ENCODE measurements around the gene MRPL1. TPM values are rescaled to one million over a fixed set of nuclear protein-coding genes. Genes with fewer than 3 reads are reported as not detected.
"Not testable (repeated sequence)": the region's sequence is repeated elsewhere in the genome, so short reads cannot be mapped to it uniquely, and the experiment has no call there.

Gene MRPL1
- total RNA-seq, 1 donor from 2014 or later, result 52.3 TPM

DNA sequence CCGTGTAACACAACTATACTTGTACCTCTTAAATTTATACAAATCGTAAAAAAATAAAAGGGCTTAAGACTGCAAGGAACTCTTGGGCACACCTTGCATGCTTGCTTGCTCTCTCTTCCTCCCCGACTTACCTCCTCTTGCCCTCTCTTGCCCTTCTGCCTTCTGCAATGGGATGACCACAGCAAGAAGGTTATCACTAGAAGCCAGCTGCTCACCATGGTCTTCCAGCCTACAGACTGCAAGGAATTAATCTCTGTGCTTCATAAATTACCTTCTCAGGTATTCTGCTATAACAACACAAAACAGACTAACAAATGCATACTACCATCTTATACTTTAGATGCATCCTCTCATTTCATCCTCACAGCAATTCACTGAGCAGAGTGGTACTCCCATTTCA, 92.1 kb downstream of the MRPL1 start:
- intact Hi-C loops (cut with micrococcal nuclease), result loop anchor here (5.0 kb wide), 1 partner anchor 563 kb away; no protein-coding TSS in a partner anchor
- DNase-seq (no peak), ATAC-seq (no peak)

DNA sequence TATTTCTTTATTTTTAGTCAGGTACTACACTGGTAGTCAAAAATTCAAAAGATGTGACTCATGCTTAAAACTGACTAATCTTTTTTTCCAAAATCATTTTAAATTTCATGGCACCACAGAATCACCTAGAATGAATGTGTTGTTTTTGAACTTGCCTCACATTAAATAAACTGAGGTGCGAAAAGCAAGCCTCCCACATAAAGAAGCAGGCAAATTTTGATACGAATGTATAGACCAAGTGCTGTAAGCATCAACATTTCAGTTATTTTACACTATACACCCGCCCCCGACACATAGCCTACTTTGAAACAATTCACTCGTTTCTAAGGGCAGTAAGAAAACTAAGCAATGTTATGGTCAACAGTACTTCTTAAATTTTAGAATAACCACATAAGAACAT, 94.3 kb downstream of the MRPL1 start:
- intact Hi-C loops (cut with micrococcal nuclease), result loop anchor here (5.0 kb wide), 1 partner anchor 560 kb away; no protein-coding TSS in a partner anchor
- ATAC-seq, result no peak

DNA sequence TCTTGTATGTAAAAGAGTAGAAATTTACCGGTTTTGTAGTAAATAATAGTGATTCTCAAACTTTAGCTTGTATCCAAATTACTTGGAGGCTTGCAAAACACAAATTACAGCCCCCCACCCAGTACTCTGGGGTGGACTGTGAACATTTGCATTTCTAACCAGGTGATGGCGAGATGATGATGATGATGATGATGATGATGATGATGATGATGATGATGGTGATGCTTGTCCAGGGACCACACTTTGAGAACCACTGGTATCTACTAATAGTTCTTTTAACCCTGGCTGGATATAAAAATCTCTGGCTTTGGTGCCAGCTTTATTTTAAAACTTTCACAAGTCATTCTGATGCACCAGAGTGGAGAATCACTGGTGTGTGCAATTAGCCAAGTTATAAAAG, 96.3 kb downstream of the MRPL1 start:
- intact Hi-C loops (cut with micrococcal nuclease), result loop anchor here (5.0 kb wide), 1 partner anchor 558 kb away; no protein-coding TSS in a partner anchor
- no peak for DNase-seq
- no peak for ATAC-seq

More for the DNA sequence above, 94.3 kb downstream of the MRPL1 start:
- DNase-seq, result no peak

DNA sequence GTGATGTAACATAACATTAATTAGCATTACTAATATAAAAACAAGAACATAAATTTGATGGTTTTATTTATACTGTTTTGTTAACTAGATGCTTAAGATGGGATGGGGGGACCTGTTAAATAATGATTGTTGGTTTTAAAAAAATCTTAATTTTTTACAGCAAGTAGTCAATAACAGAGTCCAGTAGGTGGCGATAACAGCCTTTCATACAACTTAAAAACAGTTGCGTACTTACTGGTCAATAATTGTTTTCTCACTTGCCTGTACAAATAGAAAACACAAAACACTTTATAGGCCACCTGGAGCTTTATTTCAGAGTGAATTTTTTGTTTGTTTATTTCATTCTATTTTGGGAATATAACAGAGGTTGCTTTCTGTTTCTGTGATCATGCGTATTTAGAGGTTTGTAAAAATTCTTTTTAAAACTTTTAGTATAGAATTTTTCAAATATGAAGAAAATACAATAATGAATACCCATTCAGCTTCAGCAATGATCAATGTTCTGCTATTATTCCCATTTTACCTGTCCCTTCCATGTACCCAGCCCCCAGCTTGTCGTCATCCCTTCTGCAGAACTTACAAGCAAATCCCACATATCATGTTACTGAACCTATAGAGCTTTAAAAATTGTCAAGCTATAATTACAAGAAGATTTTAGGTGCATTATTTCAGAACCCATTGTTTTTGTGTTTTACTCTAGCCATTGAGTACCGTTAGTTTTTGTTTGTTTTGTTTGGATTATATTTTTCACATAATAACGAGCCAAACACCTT, 97.1 kb downstream of the MRPL1 start:
- intact Hi-C loops (cut with micrococcal nuclease), result loop anchor here (5.0 to 10.0 kb wide), 2 partner anchors 558 to 905 kb away; no protein-coding TSS in a partner anchor
- no peak for ATAC-seq
- no peak for DNase-seq

DNA sequence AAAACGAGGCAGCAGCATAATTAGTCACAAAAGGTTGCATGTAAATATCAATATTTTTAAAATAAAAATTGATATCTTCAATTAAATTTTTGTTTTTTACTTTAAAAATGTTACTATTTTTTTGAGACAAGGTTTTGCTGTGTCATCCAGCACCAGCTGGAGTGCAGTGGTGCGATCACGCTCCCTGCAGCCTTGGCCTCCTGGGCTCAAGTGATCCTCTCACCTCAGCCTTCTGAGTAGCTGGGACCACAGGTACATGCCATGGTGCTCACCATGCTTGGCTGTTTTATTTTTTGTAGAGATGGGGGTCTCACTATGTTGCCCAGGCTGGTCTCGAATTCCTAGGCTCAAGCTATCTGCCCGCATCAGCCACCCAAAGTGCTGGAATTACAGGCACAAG, 97.7 kb downstream of the MRPL1 start:
- ATAC-seq, result no peak
- no peak for DNase-seq
- intact Hi-C loops (cut with micrococcal nuclease), result loop anchor here (10.0 kb wide), 1 partner anchor 904 kb away; no protein-coding TSS in a partner anchor

DNA sequence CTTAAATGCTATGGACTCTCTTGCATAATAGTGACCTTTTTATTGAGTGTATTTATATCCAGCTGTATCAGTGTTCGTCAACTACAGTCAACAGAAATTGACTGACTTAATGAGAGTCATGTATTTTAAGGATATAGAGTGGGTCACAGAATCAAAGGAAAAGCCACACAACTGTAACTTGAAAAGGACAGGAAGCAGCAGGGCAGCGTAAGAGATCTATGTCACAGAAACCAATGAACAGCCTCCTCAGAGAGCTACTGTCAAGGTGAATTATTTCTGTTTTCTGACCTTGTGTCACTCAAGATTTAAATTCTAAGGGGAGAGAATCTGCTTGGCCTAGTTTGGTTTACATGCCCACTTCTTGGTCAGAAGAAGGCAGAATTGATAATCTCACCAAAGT, 100.4 kb downstream of the MRPL1 start:
- intact Hi-C loops (cut with micrococcal nuclease), result loop anchor here (10.0 kb wide), 1 partner anchor 902 kb away; no protein-coding TSS in a partner anchor
- no peak for DNase-seq
- no peak for ATAC-seq

DNA sequence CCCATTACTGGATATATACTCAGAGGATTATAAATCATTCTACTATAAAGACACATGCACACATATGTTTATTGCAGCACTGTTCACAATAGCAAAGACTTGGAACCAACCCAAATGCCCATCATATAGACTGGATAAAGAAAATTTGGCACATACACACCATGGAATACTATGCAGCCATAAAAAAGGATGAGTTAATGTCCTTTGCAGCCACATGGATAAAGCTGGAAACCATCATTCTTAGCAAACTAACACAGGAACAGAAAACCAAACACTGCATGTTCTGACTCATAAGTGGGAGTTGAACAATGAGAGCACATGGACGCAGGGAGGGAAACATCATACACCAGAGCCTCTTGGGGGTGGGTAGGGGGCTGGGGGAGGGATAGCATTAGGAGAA, 111.0 kb downstream of the MRPL1 start:
- intact Hi-C loops (cut with micrococcal nuclease); ATAC-seq; DNase-seq: not testable (repeated sequence)

DNA sequence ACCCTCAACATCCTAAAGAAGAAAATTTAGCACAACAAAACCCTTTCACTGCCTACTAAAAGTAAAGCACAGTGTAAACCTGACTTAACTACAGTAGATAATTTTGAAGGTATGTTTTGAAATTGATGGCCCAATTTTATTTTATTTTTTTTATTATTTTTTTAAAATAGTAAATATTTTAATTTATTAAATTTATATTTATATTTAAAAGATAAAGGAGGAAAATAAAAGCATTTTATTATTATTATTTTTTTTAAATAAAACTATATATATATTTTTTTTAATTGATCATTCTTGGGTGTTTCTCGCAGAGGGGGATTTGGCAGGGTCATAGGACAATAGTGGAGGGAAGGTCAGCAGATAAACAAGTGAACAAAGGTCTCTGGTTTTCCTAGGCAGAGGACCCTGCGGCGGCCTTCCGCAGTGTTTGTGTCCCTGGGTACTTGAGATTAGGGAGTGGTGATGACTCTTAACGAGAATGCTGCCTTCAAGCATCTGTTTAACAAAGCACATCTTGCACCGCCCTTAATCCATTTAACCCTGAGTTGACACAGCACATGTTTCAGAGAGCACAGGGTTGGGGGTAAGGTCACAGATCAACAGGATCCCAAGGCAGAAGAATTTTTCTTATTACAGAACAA, 120.4 kb downstream of the MRPL1 start:
- intact Hi-C loops (cut with micrococcal nuclease); DNase-seq: not testable (repeated sequence)

DNA sequence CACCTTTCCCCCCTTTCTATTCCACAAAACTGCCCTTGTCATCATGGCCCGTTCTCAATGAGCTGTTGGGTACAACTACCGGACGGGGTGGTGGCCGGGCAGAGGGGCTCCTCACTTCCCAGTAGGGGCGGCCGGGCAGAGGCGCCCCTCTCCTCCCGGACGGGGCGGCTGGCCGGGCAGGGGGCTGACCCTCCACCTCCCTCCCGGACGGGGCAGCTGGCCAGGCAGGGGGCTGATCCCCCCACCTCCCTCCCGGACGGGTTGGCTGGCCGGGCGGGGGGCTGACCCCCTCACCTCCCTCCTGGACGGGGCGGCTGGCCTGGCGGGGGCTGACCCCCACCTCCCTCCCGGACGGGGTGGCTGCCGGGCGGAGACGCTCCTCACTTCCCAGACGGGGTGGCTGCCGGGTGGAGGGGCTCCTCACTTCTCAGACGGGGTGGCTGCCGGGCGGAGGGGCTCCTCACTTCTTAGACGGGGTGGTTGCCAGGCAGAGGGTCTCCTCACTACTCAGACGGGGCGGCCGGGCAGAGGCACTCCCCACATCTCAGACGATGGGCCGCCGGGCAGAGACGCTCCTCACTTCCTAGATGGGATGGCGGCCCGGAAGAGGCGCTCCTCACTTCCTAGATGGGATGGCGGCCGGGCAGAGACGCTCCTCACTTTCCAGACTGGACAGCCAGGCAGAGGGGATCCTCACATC, 121.1 kb downstream of the MRPL1 start:
- intact Hi-C loops (cut with micrococcal nuclease); DNase-seq; ATAC-seq: not testable (repeated sequence)

More for the DNA sequence above, 120.4 kb downstream of the MRPL1 start:
- not testable (repeated sequence) for ATAC-seq

DNA sequence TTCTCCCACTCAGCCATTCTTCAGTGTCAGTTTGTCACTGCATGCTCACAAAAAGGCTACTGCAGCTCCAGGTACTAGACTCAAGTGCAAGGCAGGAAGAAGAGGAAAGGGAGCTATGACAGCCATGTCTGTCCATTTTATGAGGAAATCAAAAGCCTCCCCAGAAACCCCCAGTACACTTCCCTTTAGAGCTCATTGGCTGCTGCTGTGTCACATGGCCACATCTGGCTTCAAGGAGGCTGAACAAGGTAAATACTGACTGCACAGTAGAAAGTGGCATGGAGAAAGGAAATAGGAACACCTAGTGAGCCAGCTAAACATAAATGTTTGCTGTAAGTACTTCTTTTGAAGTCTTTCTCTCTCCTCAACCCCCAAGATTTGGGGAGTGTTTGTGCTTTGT, 127.3 kb downstream of the MRPL1 start:
- ATAC-seq (no peak), DNase-seq (no peak)
- intact Hi-C loops (cut with micrococcal nuclease), result no loop called here

DNA sequence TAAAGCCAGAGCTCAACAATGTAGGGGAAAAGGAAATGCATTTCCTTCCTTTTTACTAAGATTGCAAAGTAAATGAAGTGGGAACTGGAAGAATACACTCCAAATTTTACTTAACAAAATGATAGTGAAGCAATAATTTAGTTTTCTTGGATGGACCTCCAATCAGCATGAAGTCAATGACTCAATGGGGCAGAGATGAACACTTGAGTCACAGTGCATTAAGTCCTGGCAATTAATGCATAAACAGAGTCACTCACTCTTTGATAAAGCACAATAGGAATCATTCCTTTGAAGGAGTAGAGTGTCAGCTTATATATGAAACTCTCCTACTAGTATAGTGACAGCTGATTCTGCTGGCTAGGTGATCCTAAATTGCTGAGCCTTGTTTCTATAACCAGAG, 127.8 kb downstream of the MRPL1 start:
- intact Hi-C loops (cut with micrococcal nuclease), result no loop called here
- ATAC-seq, result no peak
- no peak for DNase-seq

DNA sequence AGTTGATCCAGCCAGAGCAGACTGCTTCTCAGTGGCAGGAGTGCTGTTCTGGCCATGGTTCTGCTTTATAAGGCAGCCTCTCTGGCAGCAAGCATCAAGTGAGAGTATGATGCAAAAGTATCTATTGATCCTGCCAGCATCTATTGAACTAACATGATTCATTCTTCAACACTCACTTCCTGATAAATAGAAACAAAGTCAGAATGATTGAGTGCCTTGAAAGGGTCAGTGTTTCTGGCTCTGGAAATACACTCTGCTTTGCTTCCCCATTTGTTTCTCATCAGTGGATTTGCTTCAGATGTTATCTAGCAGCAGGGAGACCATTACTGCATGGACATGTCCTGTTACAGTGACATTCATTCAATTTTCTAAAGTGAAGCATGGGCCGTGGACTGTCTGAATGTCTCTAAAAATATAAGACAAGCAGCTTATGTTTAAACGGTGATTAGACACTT, 128.3 kb downstream of the MRPL1 start:
- no peak for DNase-seq
- ATAC-seq, result no peak
- intact Hi-C loops (cut with micrococcal nuclease), result no loop called here

DNA sequence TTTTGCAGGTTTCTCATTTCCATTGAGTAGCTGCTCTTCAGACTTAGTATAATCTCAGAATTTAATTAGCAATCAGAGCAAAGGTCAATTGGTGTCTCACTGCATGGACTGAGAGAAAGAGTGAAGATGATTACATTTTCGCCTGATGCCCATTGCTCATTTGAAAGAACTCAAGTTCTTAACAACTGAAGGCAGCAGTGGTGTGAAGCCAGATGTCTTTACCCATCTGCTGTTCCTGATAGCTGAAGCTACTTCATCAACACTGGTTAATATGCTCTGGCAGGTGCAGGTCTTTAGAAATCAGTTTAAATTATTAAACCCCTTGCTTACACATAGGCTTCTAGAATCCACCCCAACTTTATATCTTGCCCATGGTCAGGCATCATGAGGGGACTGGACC, 130.0 kb downstream of the MRPL1 start:
- intact Hi-C loops (cut with micrococcal nuclease), result no loop called here
- DNase-seq (no peak), ATAC-seq (no peak)

DNA sequence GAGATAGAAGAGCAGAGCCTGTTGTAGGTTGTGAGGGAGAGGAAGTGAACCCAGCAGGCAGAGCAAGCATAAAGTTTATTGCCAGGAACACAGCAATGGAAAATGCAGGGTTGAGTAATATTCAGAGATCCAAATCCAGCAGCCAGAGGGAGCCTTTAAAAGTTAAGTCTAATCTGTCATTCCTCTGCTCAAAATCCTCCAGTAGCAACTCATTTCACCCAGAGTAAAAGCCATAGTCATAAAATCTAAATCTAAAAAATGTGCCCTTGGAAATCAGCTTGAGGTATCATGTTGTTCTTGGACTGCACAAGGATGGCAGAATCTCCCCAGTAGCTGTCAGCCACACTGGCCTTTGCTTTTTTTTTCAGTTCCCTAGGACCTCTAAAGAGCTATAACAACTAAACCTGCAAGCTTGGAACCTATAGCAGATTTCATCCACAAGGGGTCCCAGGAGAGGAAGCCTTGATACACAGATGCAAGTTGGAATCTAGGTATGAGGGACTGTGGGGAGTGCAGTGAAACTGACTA, 131.6 kb downstream of the MRPL1 start:
- DNase-seq (no peak), ATAC-seq (peak; percentile 82)
- intact Hi-C loops (cut with micrococcal nuclease), result no loop called here

DNA sequence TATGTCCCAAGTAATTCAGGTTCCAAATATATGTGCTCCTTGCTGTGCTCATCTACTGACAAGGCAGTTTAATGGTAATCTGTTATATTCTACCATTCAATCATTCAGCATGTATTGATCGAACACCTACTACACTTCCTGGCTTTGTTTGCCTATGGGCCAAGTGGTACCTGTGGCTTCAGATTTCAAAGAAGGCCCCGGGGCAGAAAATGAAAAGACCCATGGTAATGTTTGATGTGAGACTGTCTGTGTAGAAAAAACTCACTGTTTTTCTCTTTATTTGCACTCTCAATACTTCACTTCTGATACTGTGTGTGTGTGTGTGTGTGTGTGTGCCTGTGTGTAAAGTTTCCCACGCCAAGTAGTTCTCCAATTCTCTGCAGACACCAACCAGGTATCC, 133.4 kb downstream of the MRPL1 start:
- intact Hi-C loops (cut with micrococcal nuclease), result no loop called here
- no peak for DNase-seq

DNA sequence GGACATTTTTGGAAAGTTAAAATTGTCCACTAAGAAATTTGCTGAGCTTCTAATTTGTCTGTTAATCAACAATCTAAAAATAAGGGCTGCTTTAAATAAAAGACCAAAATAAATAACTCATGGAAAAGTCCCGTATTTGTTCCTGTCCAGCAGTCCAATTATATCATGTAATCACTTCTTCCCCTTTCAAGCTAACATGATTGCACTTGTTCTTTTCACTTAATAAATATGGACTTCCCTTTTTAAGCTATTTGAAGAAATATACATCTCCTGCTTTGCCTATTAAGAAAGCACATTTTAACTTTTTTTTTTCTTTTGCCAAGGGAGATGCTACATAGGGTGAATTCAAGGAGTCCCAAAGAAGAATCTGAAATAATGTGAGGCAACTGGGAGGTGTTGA, 138.9 kb downstream of the MRPL1 start:
- DNase-seq, result no peak
- ATAC-seq, result no peak
- intact Hi-C loops (cut with micrococcal nuclease), result no loop called here

More for the DNA sequence above, 133.4 kb downstream of the MRPL1 start:
- no peak for ATAC-seq

DNA sequence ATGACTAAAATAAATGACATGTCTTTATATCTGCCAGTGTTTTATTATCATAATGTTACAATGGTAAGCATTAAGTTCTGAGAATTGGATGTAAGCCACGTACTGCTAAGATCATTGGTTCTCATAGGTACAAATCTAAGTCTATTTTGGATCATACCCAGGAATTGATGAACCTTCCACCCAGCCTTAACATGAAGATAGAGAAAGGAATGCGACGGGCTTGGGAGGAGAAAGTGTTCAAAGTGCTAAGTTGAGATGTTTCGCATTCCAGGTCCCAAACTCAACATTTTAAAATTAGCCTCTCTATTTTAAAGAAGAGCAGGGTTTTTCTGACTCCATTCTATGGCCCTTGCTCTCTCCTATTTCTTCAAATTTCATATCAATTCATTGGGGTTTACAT, 139.6 kb downstream of the MRPL1 start:
- no peak for ATAC-seq
- intact Hi-C loops (cut with micrococcal nuclease), result no loop called here
- DNase-seq, result no peak

Data from left ventricle myocardium superior (tissue), 1 donor.